Measurements from ENCODE around the gene SNX9.

The SNX9 gene

GRCh38 chr6:157941101-157941863 is 118.2 kb downstream of the SNX9 start:
- TF ChIP-seq TCF12 (IDR thresholded peaks at IDR 0.05; ENCODE audit: low read depth) (no peak), ZBTB7A (IDR thresholded peaks at IDR 0.05; ENCODE audit: low read depth) (no peak), EGR1 (IDR thresholded peaks at IDR 0.05) (no peak), TEAD4 (IDR thresholded peaks at IDR 0.05) (no peak), TAF1 (IDR thresholded peaks at IDR 0.05; ENCODE audit: low read depth) (no peak), REST (IDR thresholded peaks at IDR 0.05; ENCODE audit: low read depth) (no peak), RAD21 (IDR thresholded peaks at IDR 0.05; ENCODE audit: low read depth) (no peak), EP300 (IDR thresholded peaks at IDR 0.05; ENCODE audit: borderline replicate concordance) (no peak), YY1 (IDR thresholded peaks at IDR 0.05; ENCODE audit: low read depth) (no peak), USF1 (IDR thresholded peaks at IDR 0.05) (no peak), MAX (IDR thresholded peaks at IDR 0.05) (no peak), CEBPB (IDR thresholded peaks at IDR 0.05) (no peak), NFIC (IDR thresholded peaks at IDR 0.05) (no peak), CREB1 (IDR thresholded peaks at IDR 0.05; ENCODE audit: low read depth) (no peak), FOXM1 (IDR thresholded peaks at IDR 0.05; ENCODE audit: borderline replicate concordance, low read depth) (no peak)

- TF ChIP-seq CEBPB (IDR thresholded peaks at IDR 0.05) (no peak), MAX (IDR thresholded peaks at IDR 0.05) (no peak), TEAD4 (IDR thresholded peaks at IDR 0.05) (no peak), CREB1 (IDR thresholded peaks at IDR 0.05; ENCODE audit: low read depth) (no peak), TAF1 (IDR thresholded peaks at IDR 0.05; ENCODE audit: low read depth) (no peak), RAD21 (IDR thresholded peaks at IDR 0.05; ENCODE audit: low read depth) (no peak), TCF12 (IDR thresholded peaks at IDR 0.05; ENCODE audit: low read depth) (no peak), FOXM1 (IDR thresholded peaks at IDR 0.05; ENCODE audit: borderline replicate concordance, low read depth) (no peak), USF1 (IDR thresholded peaks at IDR 0.05) (no peak), NFIC (IDR thresholded peaks at IDR 0.05) (no peak), REST (IDR thresholded peaks at IDR 0.05; ENCODE audit: low read depth) (no peak), EGR1 (IDR thresholded peaks at IDR 0.05) (no peak), ZBTB7A (IDR thresholded peaks at IDR 0.05; ENCODE audit: low read depth) (no peak), EP300 (IDR thresholded peaks at IDR 0.05; ENCODE audit: borderline replicate concordance) (no peak), YY1 (IDR thresholded peaks at IDR 0.05; ENCODE audit: low read depth) (no peak)
These were observed 119.3 kb downstream of the SNX9 start for GRCh38 chr6:157942351-157942750.

GRCh38 chr6:157943249-157943963 is 120.4 kb downstream of the SNX9 start:
- TF ChIP-seq EP300 (IDR thresholded peaks at IDR 0.05; ENCODE audit: borderline replicate concordance): no peak
- no peak for TF ChIP-seq EGR1 (IDR thresholded peaks at IDR 0.05)
- TF ChIP-seq FOXM1 (IDR thresholded peaks at IDR 0.05; ENCODE audit: borderline replicate concordance, low read depth): no peak
- no peak for TF ChIP-seq REST (IDR thresholded peaks at IDR 0.05; ENCODE audit: low read depth)
- no peak for TF ChIP-seq YY1 (IDR thresholded peaks at IDR 0.05; ENCODE audit: low read depth)
- no peak for TF ChIP-seq CREB1 (IDR thresholded peaks at IDR 0.05; ENCODE audit: low read depth)
- no peak for TF ChIP-seq USF1 (IDR thresholded peaks at IDR 0.05)
- no peak for TF ChIP-seq TCF12 (IDR thresholded peaks at IDR 0.05; ENCODE audit: low read depth)
- no peak for TF ChIP-seq RAD21 (IDR thresholded peaks at IDR 0.05; ENCODE audit: low read depth)
- no peak for TF ChIP-seq TEAD4 (IDR thresholded peaks at IDR 0.05)
- no peak for TF ChIP-seq CEBPB (IDR thresholded peaks at IDR 0.05)
- no peak for TF ChIP-seq NFIC (IDR thresholded peaks at IDR 0.05)
- no peak for TF ChIP-seq TAF1 (IDR thresholded peaks at IDR 0.05; ENCODE audit: low read depth)
- no peak for TF ChIP-seq ZBTB7A (IDR thresholded peaks at IDR 0.05; ENCODE audit: low read depth)
- TF ChIP-seq MAX (IDR thresholded peaks at IDR 0.05): no peak

All from Ishikawa (cell line).